SH-SY5Y (cell line): ENCODE measurements around the gene PMS1.

Experiments used
- GATA2 ChIP-seq: IDR thresholded peaks from 2 replicates; pipeline ENCODE4 v1.6.1; 2011; ENCODE audit warnings: mild to moderate bottlenecking, low read depth, low read length
- GATA3 ChIP-seq: IDR thresholded peaks from 2 replicates; pipeline ENCODE4 v1.6.1; 2011; ENCODE audit warnings: low read depth, mild to moderate bottlenecking, low read length, moderate library complexity

GRCh38 chr2:189837326-189837725, 53.1 kb downstream of the PMS1 start:
- TF ChIP-seq GATA2 (no peak), GATA3 (no peak)
